Smooth muscle cell (in vitro differentiated cells): Measurements from ENCODE around the gene TAF8. TPM values are rescaled to one million over a fixed set of nuclear protein-coding genes. Genes with fewer than 3 reads are reported as not detected.

Experiments used
- DNase-seq: peaks from one replicate; lab custom pipeline; 2025; ENCODE audit not compliant: unreplicated experiment; lab: John Stamatoyannopoulos, UW
- H2AFZ ChIP-seq: fragments of 200-600 bp; sonication (generic); 2 replicates; pipeline ENCODE4 v1.6.0; 2016; ENCODE audit warnings: antibody characterized with exemption, low read depth, mild to moderate bottlenecking
- H3F3A ChIP-seq: fragments of 200-600 bp; sonication (generic); 2 replicates; pipeline ENCODE4 v1.6.0; 2017; ENCODE audit warnings: antibody characterized with exemption, low read depth
- H3K27ac ChIP-seq: fragments of 200-600 bp; sonication (generic); 2 replicates; pipeline ENCODE4 v1.5.1; 2016; ENCODE audit warnings: low read depth, mild to moderate bottlenecking
- H3K27me3 ChIP-seq: fragments of 200-600 bp; sonication (generic); 2 replicates; pipeline ENCODE4 v1.6.1; 2016; ENCODE audit warnings: low read depth, mild to moderate bottlenecking
- H3K36me3 ChIP-seq: fragments of 200-600 bp; sonication (generic); 2 replicates; pipeline ENCODE4 v1.5.1; 2016; ENCODE audit warnings: low read depth
- H3K4me1 ChIP-seq: fragments of 200-600 bp; sonication (generic); 2 replicates; pipeline ENCODE4 v1.5.1; 2016; ENCODE audit warnings: low read depth
- H3K4me2 ChIP-seq: fragments of 200-600 bp; sonication (generic); 2 replicates; pipeline ENCODE4 v1.6.0; 2016; ENCODE audit warnings: mild to moderate bottlenecking
- H3K4me3 ChIP-seq: fragments of 200-600 bp; sonication (generic); 2 replicates; pipeline ENCODE4 v1.5.1; 2016; ENCODE audit warnings: mild to moderate bottlenecking
- H3K79me2 ChIP-seq: fragments of 200-600 bp; sonication (generic); 2 replicates; pipeline ENCODE4 v1.6.0; 2016; ENCODE audit warnings: low read depth, mild to moderate bottlenecking
- H3K9ac ChIP-seq: fragments of 200-600 bp; sonication (generic); 2 replicates; pipeline ENCODE4 v1.6.0; 2016; ENCODE audit warnings: low read depth
- H3K9me3 ChIP-seq: fragments of 200-600 bp; sonication (generic); replicated peaks from 2 replicates; pipeline ENCODE4 v1.5.1; 2016; ENCODE audit warnings: low read depth
- H4K20me1 ChIP-seq: fragments of 200-600 bp; sonication (generic); 2 replicates; pipeline ENCODE4 v1.6.0; 2016; ENCODE audit warnings: low read depth
- CTCF ChIP-seq: fragments of 200-600 bp; sonication (generic); IDR thresholded peaks from 2 replicates; pipeline ENCODE4 v1.5.1; 2017; ENCODE audit warnings: borderline replicate concordance, mild to moderate bottlenecking, antibody characterized with exemption; ENCODE audit not compliant: insufficient read depth, poor library complexity, severe bottlenecking
- WGBS: methylation state at CpG from one replicate; pipeline ENCODE4 v1.1.7; 2016; ENCODE audit warnings: low lambda C conversion rate; 5-methylcytosine and 5-hydroxymethylcytosine counted together
- polyA plus RNA-seq: library from polyadenylated mRNA; unstranded; fragments of >200 nt; fragmentation: Nextera tagmentation; extraction: Ambion mirVana; gene quantifications from 2 replicates; pipeline ENCODE4 v1.2.1, GENCODE V29; 2016
- total RNA-seq: library from RNA; depleted of rRNA; stranded (reverse); fragments of >200 nt; gene quantifications from 2 replicates; pipeline ENCODE4 v1.2.3, GENCODE V29; 2014

Gene TAF8
- total and polyA plus RNA-seq, 2 experiments from 2014 or later = 8.1 to 9.8 TPM

- Histone ChIP-seq H4K20me1 (no peaks in the 10 kb centered on the region), H3K9me3 (no peaks in the 10 kb centered on the region), H3K4me2 (no peak overlapping the region), H3K9ac (no peak overlapping the region), H3K27ac (no peak overlapping the region), H3K27me3 (no peaks in the 10 kb centered on the region), H3K4me1 (peaks cover 8% of the 10 kb centered on the region), H3K4me3 (no peak overlapping the region), H3K36me3 (no peaks in the 10 kb centered on the region), H3K79me2 (no peaks in the 10 kb centered on the region), H3F3A (peaks cover under 1% of the 10 kb centered on the region), H2AFZ (no peak overlapping the region)
- peak; percentile 3 for TF ChIP-seq CTCF
- WGBS = 68% methylated on average over 10 of the region's 10 CpGs
- DNase-seq = no peak
Observed at GRCh38 chr6:42095776-42096541, 45.6 kb downstream of the TAF8 start.

GRCh38 chr6:42099340-42100028, 49.2 kb downstream of the TAF8 start:
- WGBS = 37% methylated on average over 13 of the region's 13 CpGs
- Histone ChIP-seq H3K79me2 (no peaks in the 10 kb centered on the region), H3K36me3 (no peaks in the 10 kb centered on the region), H3K4me2 (peak overlapping the region; percentile 69), H4K20me1 (no peaks in the 10 kb centered on the region), H3K4me1 (peaks cover 16% of the 10 kb centered on the region), H2AFZ (no peak overlapping the region), H3K4me3 (no peak overlapping the region), H3F3A (peaks cover 10% of the 10 kb centered on the region), H3K9ac (peak overlapping the region; percentile 83), H3K27ac (peak overlapping the region; percentile 95), H3K27me3 (no peaks in the 10 kb centered on the region), H3K9me3 (no peaks in the 10 kb centered on the region)
- no peak for TF ChIP-seq CTCF
- DNase-seq = no peak

DNA sequence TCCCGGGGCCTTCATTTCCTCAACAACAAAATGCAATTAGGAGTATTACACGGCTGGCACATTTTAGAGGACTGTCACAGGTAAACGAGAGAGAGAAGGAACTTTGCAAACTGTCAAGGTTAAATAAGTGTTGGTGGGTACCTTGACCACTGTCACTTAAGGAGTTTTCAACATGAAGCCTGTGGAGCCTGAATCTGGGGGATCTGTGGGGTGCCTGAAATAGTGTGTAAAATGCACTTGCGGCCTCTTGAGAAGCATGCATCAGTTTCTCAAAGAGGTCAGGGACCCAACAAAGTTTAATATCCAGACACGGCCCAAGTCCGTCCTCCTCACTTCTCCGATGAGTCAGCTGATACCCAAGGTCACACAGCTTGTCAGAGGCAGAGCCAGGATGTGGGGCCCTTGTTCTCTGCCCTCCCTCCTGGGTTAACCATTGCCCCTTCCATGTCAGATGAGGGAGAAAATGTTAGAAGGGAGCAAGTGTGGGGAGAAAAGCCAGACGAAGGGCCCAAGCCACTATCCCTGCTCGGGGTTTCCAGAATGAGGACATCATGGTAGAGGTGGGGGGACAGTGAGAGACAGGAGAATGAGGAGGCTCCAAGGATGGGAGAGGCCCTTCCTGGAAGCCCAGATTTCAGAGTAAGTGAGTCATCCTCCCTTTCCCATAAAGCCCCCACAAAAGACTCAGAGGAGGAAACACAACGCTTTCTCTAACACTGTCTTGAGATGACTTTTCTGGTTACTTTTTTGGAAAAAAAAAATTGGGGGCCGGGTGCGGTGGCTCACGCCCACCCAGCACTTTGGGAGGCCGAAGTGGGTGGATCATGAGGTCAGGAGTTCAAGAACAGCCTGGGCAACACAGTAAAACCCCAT, 49.9 kb downstream of the TAF8 start:
- peaks cover 10% of the 10 kb centered on the region for H3F3A ChIP-seq
- no peak overlapping the region for H3K4me3 ChIP-seq
- H4K20me1 ChIP-seq = no peaks in the 10 kb centered on the region
- no peaks in the 10 kb centered on the region for H3K27me3 ChIP-seq
- H3K9ac ChIP-seq = peak overlapping the region; percentile 83
- H3K4me2 ChIP-seq = peak overlapping the region; percentile 69
- no peak for TF ChIP-seq CTCF
- H3K79me2 ChIP-seq = no peaks in the 10 kb centered on the region
- WGBS = 25% methylated on average over 14 of the region's 14 CpGs
- peak overlapping the region; percentile 95 for H3K27ac ChIP-seq
- no peak for DNase-seq
- H3K36me3 ChIP-seq = no peaks in the 10 kb centered on the region
- no peak overlapping the region for H2AFZ ChIP-seq
- no peaks in the 10 kb centered on the region for H3K9me3 ChIP-seq
- H3K4me1 ChIP-seq = peaks cover 16% of the 10 kb centered on the region
